ENCODE measurements around the gene RNF126. TPM values are rescaled to one million over a fixed set of nuclear protein-coding genes. Genes with fewer than 3 reads are reported as not detected.

Gene RNF126
- total RNA-seq, 2 experiments from 2014 or later: 71.3 to 78.4 TPM

DNA sequence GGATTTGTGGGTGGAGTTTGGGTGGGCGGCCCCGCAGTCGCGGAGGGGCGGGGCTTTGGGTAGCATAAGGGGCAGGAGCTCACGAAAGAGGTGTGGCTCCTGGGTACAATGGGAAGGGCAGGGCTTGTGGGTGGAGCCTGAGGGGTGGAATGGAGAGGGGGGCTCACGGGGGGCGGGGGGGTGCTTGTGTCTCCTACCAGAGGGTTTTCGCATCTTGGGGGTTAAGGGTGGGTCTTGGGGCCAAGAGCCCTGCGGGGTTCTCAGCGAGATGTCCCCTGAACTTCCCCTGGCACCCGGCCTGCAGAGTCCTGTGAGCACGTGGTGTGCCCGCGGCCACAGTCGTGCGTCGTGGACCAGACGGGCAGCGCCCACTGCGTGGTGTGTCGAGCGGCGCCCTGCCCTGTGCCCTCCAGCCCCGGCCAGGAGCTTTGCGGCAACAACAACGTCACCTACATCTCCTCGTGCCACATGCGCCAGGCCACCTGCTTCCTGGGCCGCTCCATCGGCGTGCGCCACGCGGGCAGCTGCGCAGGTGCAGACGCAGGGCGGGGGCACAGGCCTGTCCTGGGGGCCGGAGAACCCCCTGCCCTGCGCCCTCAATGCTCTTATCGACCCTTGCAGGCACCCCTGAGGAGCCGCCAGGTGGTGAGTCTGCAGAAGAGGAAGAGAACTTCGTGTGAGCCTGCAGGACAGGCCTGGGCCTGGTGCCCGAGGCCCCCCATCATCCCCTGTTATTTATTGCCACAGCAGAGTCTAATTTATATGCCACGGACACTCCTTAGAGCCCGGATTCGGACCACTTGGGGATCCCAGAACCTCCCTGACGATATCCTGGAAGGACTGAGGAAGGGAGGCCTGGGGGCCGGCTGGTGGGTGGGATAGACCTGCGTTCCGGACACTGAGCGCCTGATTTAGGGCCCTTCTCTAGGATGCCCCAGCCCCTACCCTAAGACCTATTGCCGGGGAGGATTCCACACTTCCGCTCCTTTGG is 18.3 kb upstream of the RNF126 start:
- ChIA-PET POLR2A (no interaction called here), CTCF (interaction anchor here (0.9 to 2.3 kb wide), 3 partner anchors 23 to 70 kb away, joined by 3 to 6 read pairs (median 6); no protein-coding TSS in a partner anchor)
- Mint-ChIP-seq H3K4me1 (ENCODE audit: low read depth) (peaks cover 9% of the 10 kb centered on the region), H3K27ac (peak overlapping the region; percentile 98), H3K36me3 (ENCODE audit: low read depth) (no peaks in the 10 kb centered on the region), H3K9me3 (ENCODE audit: insufficient read depth) (no peaks in the 10 kb centered on the region), H3K4me3 (peak overlapping the region; percentile 83), H3K27me3 (ENCODE audit: low read depth) (peaks cover 3% of the 10 kb centered on the region)
- DNase-seq (peak; percentile 92), ATAC-seq (no peak)

DNA sequence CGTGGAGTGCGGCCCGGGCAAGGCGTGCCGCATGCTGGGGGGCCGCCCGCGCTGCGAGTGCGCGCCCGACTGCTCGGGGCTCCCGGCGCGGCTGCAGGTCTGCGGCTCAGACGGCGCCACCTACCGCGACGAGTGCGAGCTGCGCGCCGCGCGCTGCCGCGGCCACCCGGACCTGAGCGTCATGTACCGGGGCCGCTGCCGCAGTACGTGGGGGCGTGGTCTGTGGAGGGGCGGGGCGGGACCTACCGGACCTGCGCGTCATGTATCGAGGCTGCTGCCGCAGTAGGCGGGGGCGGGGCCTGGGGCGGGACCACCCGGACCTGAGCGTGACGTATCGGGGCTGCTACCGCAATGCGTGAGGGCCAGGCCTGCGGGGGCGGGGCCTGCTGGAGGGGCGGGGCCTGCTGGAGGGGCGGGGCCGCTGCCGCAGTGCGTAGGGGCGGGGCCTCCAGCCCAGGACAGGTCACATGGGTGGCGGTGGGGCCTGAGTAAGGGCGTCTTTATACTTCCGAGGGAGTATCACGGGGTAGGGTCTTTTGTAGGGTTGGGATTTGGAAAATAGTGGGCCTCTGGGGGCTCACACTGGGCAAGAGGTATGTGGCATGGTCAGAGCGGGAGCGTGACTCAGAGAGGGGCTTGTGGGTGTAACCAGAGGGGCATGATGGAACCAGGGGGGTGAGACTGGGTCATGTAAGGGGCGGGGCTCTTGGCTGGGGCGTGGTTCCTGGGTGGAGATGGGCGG is 17.4 kb upstream of the RNF126 start:
- Mint-ChIP-seq H3K4me3 (peak overlapping the region; percentile 83), H3K4me1 (ENCODE audit: low read depth) (peaks cover 9% of the 10 kb centered on the region), H3K9me3 (ENCODE audit: insufficient read depth) (no peaks in the 10 kb centered on the region), H3K36me3 (ENCODE audit: low read depth) (no peaks in the 10 kb centered on the region), H3K27me3 (ENCODE audit: low read depth) (peaks cover 8% of the 10 kb centered on the region), H3K27ac (peak overlapping the region; percentile 98)
- ATAC-seq (peak; percentile 86), DNase-seq (peak; percentile 100)
- POLR2A ChIA-PET: interaction anchor here (1.4 to 1.9 kb wide), 2 partner anchors 17 to 19 kb away, joined by 3 to 10 read pairs; partner anchors contain the start of gene RNF126
- CTCF ChIA-PET: interaction anchor here (0.9 to 2.3 kb wide), 4 partner anchors 24 to 69 kb away, joined by 3 to 6 read pairs (median 4); no protein-coding TSS in a partner anchor

DNA sequence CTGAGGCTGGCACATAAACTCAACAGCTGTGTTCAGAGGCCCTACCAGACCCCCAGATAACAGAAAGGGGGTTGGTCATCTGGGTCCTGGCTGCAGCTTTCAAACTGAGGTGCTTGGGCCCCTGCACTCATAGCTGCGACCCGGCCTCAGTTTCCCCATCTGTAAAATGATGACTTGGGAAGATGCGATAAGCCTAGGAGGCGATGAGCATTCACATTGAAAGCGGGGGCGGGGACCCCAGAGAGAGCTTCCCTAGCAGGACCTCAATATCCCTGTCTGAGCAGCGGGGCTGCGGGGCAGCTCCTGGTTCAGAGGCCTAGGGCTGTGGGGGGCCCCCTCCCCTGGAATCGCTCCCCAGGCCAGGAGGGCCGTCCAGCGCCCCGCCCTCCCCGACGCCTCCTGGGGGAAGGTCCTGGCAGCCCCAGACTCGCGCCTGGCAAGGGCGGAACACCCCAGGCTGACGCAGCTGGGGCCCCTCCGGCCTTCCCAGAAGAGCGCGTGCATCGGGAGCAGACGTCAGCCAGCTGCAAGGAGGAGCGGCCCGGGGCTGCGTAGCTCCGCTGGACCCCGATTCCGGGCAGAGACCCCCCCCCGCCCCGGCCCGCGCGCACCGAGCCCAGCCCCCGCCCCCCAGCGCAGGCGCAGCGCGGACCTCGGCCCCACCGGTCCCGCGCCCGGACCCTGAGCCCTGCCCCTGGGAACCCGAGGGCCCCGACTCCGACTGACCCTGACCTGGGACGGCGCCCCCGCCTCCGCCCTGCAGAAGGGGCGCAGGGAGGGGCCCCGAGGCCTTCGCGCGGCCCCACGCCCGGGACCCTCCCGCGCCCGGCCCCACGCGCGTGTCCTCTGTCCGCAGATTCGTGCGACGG is 16.6 kb upstream of the RNF126 start:
- no peaks in the 10 kb centered on the region for H3K9me3 Mint-ChIP-seq (ENCODE audit: insufficient read depth)
- no peaks in the 10 kb centered on the region for H3K36me3 Mint-ChIP-seq (ENCODE audit: low read depth)
- peak overlapping the region; percentile 83 for H3K4me3 Mint-ChIP-seq
- peaks cover 9% of the 10 kb centered on the region for H3K4me1 Mint-ChIP-seq (ENCODE audit: low read depth)
- peak; percentile 7 for ATAC-seq
- ChIA-PET CTCF (interaction anchor here (0.6 to 2.3 kb wide), 4 partner anchors 16 to 68 kb away, joined by 3 to 6 read pairs (median 3); no protein-coding TSS in a partner anchor), POLR2A (interaction anchor here (1.4 to 1.9 kb wide), 2 partner anchors 16 to 18 kb away, joined by 3 to 10 read pairs; partner anchors contain the start of gene RNF126)
- peak; percentile 34 for DNase-seq
- peaks cover 13% of the 10 kb centered on the region for H3K27me3 Mint-ChIP-seq (ENCODE audit: low read depth)
- H3K27ac Mint-ChIP-seq: peak overlapping the region; percentile 43

DNA sequence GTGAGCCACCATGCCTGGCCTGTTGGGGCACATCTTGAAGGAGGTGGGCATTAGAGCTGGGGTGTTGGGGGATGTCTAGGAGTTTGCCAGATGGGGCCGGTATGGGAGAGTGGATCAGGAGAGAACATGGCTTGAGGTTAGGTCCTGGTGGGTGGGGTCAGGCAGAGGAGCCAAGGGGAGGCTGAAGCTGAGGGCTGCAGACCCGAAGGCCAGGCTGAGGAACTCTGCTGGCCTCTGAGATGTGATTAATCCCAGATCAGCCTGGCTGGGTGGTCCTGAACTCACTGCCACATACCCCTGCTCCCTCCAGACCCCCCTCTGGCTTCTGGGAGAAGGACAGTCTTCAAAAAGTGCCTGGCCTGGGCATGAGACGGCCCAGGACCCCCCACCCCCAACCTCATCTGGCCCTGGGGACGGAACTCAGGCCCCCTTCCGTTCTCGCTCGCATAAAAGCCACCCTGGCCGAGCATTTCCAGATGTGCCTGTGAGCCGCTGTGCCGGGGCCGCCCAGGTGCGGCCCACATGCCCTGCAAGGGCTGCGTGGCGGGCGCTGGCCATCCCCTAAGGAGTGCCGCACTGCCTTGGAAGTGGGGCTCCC is 15.9 kb upstream of the RNF126 start:
- Mint-ChIP-seq H3K4me1 (ENCODE audit: low read depth) (peaks cover 9% of the 10 kb centered on the region), H3K27ac (peak overlapping the region; percentile 20), H3K27me3 (ENCODE audit: low read depth) (peaks cover 15% of the 10 kb centered on the region), H3K36me3 (ENCODE audit: low read depth) (no peaks in the 10 kb centered on the region), H3K9me3 (ENCODE audit: insufficient read depth) (no peaks in the 10 kb centered on the region), H3K4me3 (peak overlapping the region; percentile 67)
- ChIA-PET POLR2A (interaction anchor here (1.9 kb wide), 1 partner anchor 16 kb away, joined by 10 read pairs; the partner anchor contains the start of gene RNF126), CTCF (interaction anchor here (0.6 to 2.3 kb wide), 2 partner anchors 15 to 25 kb away, joined by 3 to 6 read pairs; no protein-coding TSS in a partner anchor)
- no peak for DNase-seq
- ATAC-seq: no peak

DNA sequence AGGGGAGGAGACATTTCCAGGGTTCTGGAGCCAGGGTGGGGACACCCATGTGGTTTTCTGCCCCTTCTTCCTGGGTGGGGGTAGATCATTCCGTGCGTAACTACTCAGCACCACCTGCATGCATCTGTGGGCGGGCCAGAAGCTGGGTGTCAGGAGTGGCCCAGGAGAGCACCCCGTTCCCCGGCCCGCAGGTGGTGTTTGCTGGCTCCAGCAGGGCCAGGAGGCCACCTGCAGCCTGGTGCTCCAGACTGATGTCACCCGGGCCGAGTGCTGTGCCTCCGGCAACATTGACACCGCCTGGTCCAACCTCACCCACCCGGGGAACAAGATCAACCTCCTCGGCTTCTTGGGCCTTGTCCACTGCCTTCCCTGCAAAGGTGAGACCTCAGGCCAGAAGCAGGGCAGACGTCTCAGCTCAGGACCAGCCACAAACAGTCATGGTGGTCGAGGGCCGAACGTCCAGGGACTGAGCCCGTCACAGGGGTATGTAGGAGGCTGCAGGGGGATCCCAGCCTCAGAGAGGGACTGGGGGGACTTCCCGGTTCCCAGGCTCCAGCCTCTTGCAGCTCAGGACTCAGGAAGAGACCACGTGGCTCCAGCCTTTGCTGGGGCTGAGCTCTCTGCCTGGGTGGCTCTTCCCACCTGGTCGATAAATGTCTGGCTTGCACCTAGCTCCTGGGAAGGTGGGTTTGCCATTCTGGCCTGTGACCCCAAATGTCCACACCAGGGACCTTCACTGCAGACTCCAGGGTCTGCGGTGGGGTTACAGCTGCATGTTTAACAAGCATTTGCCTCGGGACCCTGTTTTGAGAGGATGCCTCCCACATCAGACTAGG is 14.8 kb upstream of the RNF126 start:
- no peak for DNase-seq
- Mint-ChIP-seq H3K9me3 (ENCODE audit: insufficient read depth) (no peaks in the 10 kb centered on the region), H3K27ac (no peak overlapping the region), H3K27me3 (ENCODE audit: low read depth) (peaks cover 17% of the 10 kb centered on the region), H3K36me3 (ENCODE audit: low read depth) (no peaks in the 10 kb centered on the region), H3K4me3 (no peak overlapping the region), H3K4me1 (ENCODE audit: low read depth) (peaks cover 9% of the 10 kb centered on the region)
- ChIA-PET POLR2A (interaction anchor here (0.6 to 0.7 kb wide), 2 partner anchors 59 to 106 kb away, joined by 3 read pairs; no protein-coding TSS in a partner anchor), CTCF (interaction anchor here (1.5 kb wide), 1 partner anchor 56 kb away, joined by 6 read pairs; no protein-coding TSS in a partner anchor)
- ATAC-seq: no peak

DNA sequence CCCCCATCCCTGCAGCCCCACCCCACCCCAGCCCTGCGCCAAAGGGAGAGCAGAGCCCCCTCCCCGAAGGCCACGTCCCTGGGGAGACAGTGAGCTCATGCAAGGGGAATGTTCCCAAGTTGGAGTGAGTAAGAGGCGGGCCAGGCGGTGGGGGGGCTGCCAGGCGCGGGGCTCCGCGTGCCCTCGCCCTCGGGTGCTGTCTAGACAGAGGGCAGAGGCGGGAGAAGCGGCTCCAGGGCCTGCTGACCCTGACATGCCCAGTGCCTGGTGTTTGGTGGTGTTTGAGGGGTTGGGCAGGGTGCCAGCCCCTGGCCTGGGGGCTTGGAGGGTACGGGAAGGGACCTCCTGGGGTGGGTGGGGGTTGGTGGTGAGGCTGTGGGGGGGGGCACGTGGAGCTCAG is 14.2 kb upstream of the RNF126 start:
- no peaks in the 10 kb centered on the region for H3K9me3 Mint-ChIP-seq (ENCODE audit: insufficient read depth)
- ChIA-PET POLR2A (no interaction called here), CTCF (interaction anchor here (1.5 kb wide), 1 partner anchor 57 kb away, joined by 6 read pairs; no protein-coding TSS in a partner anchor)
- H3K27me3 Mint-ChIP-seq (ENCODE audit: low read depth): peaks cover 17% of the 10 kb centered on the region
- peaks cover 9% of the 10 kb centered on the region for H3K4me1 Mint-ChIP-seq (ENCODE audit: low read depth)
- no peak overlapping the region for H3K27ac Mint-ChIP-seq
- H3K4me3 Mint-ChIP-seq: no peak overlapping the region
- no peak for DNase-seq
- no peaks in the 10 kb centered on the region for H3K36me3 Mint-ChIP-seq (ENCODE audit: low read depth)
- no peak for ATAC-seq

DNA sequence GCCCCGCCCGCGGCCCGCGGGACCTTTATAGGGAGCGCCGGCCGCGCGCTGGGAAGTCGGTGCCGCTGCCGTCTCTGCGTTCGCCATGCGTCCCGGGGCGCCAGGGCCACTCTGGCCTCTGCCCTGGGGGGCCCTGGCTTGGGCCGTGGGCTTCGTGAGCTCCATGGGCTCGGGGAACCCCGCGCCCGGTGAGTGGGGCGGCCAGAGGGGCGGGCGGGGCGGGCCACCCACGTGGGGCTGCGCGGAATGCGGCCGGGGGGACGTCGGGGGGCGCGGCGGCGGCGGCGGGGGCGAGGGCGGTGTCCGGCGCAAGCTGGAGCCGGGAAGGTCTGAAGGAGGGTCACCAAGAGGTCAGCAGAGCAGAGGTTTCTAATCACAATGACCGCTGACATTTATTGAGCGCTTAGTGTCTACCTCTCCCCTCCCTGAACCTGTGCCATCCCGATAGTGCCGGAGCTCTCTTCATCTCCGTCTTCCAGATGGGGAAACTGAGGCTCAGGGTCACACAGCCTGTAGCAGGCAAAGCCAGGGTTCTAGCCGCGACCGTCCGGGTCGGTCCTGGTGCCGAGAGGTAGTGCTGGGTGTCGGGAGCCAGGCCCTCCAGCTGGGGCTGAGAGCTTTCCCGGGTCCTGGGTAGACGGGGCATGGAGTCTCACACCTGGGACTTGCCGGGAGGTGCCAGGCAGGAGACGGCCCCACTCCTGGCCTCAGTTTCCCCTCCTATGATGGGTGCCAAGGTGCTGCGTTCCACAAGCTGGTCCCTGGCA is 13.5 kb upstream of the RNF126 start, which contains the start of gene FSTL3:
TSS of gene FSTL3 (plus strand) at position 54 of the 767 bp plus-strand sequence. CDS start at position 86, 32 bp downstream.
- no peak within 1 kb of the TSS for H3K4me3 Mint-ChIP-seq
- H3K27me3 Mint-ChIP-seq (ENCODE audit: low read depth): peaks cover 17% of the 10 kb centered on the region
- H3K9me3 Mint-ChIP-seq (ENCODE audit: insufficient read depth): no peaks in the 10 kb centered on the region
- POLR2A ChIA-PET: no interaction called here
- no peaks in the 10 kb centered on the region for H3K36me3 Mint-ChIP-seq (ENCODE audit: low read depth)
- CTCF ChIA-PET: no interaction called here
- ATAC-seq (no peak), DNase-seq (no peak)
- H3K27ac Mint-ChIP-seq: no peak within 1 kb of the TSS
- peaks cover 9% of the 10 kb centered on the region for H3K4me1 Mint-ChIP-seq (ENCODE audit: low read depth)

DNA sequence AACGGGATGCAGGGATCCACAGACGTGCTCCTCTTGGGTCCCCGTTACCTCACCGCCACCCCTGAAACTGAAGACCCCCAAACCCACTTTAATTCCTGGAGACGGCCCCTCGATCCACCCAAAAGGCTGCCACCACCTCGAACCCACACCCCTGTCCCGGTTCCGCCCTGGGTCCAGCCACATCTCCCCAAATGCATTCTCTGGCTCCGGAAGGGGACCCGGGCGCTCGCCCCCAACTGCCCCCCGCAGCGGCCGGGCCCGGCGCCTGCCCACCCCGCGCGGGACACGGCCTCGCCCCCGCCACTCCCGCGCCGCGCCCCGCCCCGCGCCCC is 13.0 kb upstream of the RNF126 start:
- ATAC-seq: no peak
- Mint-ChIP-seq H3K9me3 (ENCODE audit: insufficient read depth) (no peaks in the 10 kb centered on the region), H3K27me3 (ENCODE audit: low read depth) (peaks cover 17% of the 10 kb centered on the region), H3K4me1 (ENCODE audit: low read depth) (peaks cover 6% of the 10 kb centered on the region), H3K36me3 (ENCODE audit: low read depth) (no peaks in the 10 kb centered on the region), H3K4me3 (no peak overlapping the region), H3K27ac (no peak overlapping the region)
- ChIA-PET POLR2A (no interaction called here), CTCF (no interaction called here)
- DNase-seq: no peak

DNA sequence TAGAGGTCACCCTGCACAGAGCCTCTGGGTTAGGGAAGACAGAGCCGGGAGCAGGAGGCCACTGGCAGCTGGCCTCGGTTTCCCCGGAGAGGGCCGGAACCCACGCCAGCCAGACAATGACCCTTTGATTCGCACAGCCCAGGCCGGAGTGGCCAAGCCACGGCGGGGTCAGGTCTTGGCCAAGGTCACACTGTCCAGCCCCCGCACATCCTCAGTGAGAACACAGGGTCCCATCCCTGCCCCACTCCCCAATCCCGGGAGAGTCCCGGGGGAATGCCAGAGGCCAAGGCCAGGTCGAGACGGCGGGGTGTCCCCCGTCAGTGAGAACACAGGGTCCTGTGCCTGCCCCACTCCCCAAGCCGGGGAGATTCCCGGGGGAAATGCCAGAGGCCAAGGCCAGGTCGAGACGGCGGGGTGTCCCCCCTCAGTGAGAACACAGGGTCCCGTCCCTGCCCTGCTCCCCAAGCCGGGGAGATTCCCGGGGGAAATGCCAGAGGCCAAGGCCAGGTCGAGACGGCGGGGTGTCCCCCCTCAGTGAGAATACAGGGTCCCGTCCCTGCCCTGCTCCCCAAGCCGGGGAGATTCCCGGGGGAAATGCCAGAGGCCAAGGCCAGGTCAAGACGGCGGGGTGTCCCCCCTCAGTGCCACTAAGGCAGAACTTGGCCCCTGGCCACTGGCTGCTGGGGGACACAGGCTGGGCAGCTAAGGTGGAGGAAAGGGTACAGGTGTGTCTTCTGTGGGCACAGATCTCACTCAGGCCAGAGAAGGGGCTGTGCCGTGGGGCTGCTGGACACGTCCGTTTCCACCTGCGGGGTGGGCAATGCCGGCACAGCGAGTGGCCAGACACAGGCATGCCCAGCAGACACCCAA is 11.5 kb upstream of the RNF126 start:
- Mint-ChIP-seq H3K27me3 (ENCODE audit: low read depth) (peaks cover 17% of the 10 kb centered on the region), H3K9me3 (ENCODE audit: insufficient read depth) (no peaks in the 10 kb centered on the region), H3K27ac (no peak overlapping the region), H3K36me3 (ENCODE audit: low read depth) (no peaks in the 10 kb centered on the region), H3K4me3 (no peak overlapping the region), H3K4me1 (ENCODE audit: low read depth) (peaks cover 3% of the 10 kb centered on the region)
- ChIA-PET POLR2A (no interaction called here), CTCF (no interaction called here)
- ATAC-seq (no peak), DNase-seq (no peak)

All from activated CD8-positive, alpha-beta T cell treated with anti-CD3 and anti-CD28 coated beads, Interleukin-2, amount 10 ng/mL, durations not matched to agents 7 days and 5 days (primary cell).